Measurements from ENCODE around the gene PUDP. TPM values are rescaled to one million over a fixed set of nuclear protein-coding genes. Genes with fewer than 3 reads are reported as not detected.

PUDP gene
- total RNA-seq, 1 experiment from 2014 or later, result 4.0 TPM

DNA sequence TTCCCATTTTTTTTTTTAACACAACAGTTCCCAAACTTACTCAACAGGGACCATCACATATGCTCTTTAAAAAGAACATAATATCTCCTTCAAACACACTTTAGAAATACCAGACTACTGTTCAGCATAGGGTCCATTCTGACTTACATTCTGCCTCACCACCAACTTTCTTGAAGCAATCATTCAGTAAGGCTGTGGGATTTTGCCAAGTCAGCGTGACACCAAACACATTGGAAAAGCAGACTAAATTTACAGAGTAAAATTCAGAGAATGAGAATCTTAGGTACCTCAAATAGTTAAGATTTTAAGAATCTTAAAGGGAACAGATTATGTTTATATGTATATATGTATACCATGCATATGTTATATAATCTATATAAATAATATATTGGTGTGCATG lies 7.2 kb upstream of the PUDP start:
- H3K36me3 ChIP-seq, result no peaks in the 10 kb centered on the region

GRCh38 chrX:7154041-7154597 lies 6.2 kb upstream of the PUDP start:
- Histone ChIP-seq H3K4me3 (no peak overlapping the region), H3K27me3 (no peaks in the 10 kb centered on the region), H3K9me3 (no peaks in the 10 kb centered on the region), H3K36me3 (no peaks in the 10 kb centered on the region)
- no peak for DNase-seq

More for the DNA sequence above, 7.2 kb upstream of the PUDP start:
- no peaks in the 10 kb centered on the region for H3K9me3 ChIP-seq
- H3K4me3 ChIP-seq, result no peak overlapping the region
- no peak for DNase-seq
- no peaks in the 10 kb centered on the region for H3K27me3 ChIP-seq

DNA sequence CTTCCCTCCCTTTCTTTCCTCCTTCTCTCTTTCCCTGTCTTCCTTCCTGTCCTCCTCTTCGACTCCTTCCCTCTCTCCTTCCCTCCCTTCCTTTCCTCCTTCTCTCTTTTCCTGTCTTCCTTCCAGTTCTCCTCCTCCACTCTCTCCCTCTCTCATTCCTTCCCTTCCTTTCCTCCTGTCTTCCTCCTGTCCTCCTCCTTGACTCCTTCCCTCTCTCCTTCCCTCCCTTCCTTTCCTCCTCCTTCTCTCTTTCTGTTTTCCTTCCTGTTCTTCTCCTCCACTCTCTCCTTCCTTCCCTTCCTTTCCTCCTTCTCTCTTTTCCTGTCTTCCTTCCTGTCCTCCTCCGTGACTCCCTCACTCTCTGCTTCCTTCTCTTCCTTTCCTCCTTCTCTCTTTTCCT lies 5.3 kb upstream of the PUDP start:
- H3K4me3 ChIP-seq, result no peak overlapping the region
- no peaks in the 10 kb centered on the region for H3K36me3 ChIP-seq
- no peaks in the 10 kb centered on the region for H3K9me3 ChIP-seq
- no peaks in the 10 kb centered on the region for H3K27me3 ChIP-seq
- no peak for DNase-seq

DNA sequence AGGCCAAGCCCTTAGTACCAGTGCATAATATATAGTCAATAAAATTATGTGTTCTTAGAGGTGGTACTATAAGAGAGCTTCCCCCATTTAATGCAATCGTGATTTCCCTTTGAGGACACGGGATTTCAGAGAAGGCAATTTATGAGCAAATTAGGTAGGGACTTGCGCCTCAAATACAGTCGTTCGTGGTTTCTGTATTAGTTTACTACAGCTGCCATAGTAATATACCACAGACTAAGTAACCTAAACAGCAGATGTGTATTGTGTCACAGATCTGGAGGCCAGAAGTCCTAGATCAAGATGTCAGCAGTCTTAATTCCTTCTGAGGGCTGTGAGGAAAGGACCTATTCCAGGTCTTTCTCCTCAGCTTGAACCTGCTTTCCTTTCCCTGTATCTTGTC lies 1.5 kb upstream of the PUDP start:
- no peak for DNase-seq
- no peaks in the 10 kb centered on the region for H3K36me3 ChIP-seq
- H3K9me3 ChIP-seq, result no peaks in the 10 kb centered on the region
- H3K27me3 ChIP-seq, result no peaks in the 10 kb centered on the region
- H3K4me3 ChIP-seq, result no peak overlapping the region

- H3K9me3 ChIP-seq, result no peaks in the 10 kb centered on the region
- no peaks in the 10 kb centered on the region for H3K36me3 ChIP-seq
- H3K27me3 ChIP-seq, result no peaks in the 10 kb centered on the region
- H3K4me3 ChIP-seq, result peak within 1 kb of the TSS; percentile 87
- DNase-seq, result no peak
Measured at GRCh38 chrX:7147413-7147977, 458 bp downstream of the PUDP start, which contains the start of gene STS. STS (plus strand) TSS chrX:7147712; CDS start chrX:7253200, 105,488 bp downstream.

GRCh38 chrX:7146703-7147412 lies 1.1 kb downstream of the PUDP start:
- Histone ChIP-seq H3K4me3 (peak overlapping the region; percentile 87), H3K36me3 (no peaks in the 10 kb centered on the region), H3K9me3 (no peaks in the 10 kb centered on the region), H3K27me3 (no peaks in the 10 kb centered on the region)
- DNase-seq, result no peak

GRCh38 chrX:7146020-7146702 lies 1.8 kb downstream of the PUDP start:
- Histone ChIP-seq H3K27me3 (no peaks in the 10 kb centered on the region), H3K36me3 (no peaks in the 10 kb centered on the region), H3K4me3 (no peak overlapping the region), H3K9me3 (no peaks in the 10 kb centered on the region)
- no peak for DNase-seq

DNA sequence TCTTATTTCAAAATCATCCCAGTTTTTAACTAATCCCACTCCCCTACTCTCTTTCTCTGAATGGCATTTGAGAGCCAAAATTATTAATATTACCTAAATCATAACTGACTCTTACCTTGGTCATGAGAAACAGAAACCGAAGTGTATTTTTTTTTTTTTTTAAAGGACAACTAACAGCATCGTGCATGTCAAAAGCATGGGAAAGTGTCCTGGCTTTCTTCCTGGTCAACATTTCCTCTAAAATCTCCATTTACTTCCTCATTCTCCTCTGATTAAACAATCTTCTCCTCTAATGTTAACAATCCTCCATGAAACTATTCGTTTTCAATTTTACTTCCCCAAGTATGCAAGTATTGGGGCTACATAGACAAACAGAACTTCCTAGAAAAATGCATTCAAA lies 2.5 kb downstream of the PUDP start:
- H3K27me3 ChIP-seq, result no peaks in the 10 kb centered on the region
- no peaks in the 10 kb centered on the region for H3K9me3 ChIP-seq
- DNase-seq, result no peak
- no peak overlapping the region for H3K4me3 ChIP-seq
- no peaks in the 10 kb centered on the region; the same call in 1 of the 2 replicates for H3K36me3 ChIP-seq

DNA sequence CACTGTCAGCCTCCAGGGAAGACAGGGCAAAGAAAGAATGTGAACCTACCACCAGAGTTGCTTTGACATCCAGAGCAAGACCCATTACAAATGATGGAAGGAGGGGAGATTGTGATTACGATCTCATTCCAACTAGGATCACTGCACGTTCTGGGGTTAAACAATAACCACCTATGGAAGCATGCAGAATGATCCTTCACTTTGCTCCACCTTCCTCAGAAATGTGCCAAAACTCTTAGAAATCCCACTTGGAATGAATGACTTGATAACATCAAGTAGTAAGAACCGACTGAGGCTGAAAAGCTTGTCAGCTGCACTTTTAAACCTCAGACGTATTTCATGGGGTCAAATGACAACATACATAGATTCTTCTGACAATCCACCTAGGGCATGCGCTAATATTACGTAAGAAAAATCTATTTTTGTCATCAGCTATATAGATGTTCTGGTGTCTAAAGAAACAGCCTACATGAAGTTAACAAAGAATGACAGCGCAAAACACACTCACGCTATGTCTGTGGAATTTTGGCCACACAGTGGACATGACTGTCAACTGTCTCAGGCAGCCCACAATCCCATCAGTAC lies 3.9 kb downstream of the PUDP start:
- H3K9me3 ChIP-seq, result no peaks in the 10 kb centered on the region
- no peaks in the 10 kb centered on the region for H3K27me3 ChIP-seq
- DNase-seq, result no peak
- H3K36me3 ChIP-seq, result no peaks in the 10 kb centered on the region; the same call in 1 of the 2 replicates
- no peak overlapping the region for H3K4me3 ChIP-seq

GRCh38 chrX:7143076-7143475 lies 4.9 kb downstream of the PUDP start:
- no peaks in the 10 kb centered on the region for H3K27me3 ChIP-seq

DNA sequence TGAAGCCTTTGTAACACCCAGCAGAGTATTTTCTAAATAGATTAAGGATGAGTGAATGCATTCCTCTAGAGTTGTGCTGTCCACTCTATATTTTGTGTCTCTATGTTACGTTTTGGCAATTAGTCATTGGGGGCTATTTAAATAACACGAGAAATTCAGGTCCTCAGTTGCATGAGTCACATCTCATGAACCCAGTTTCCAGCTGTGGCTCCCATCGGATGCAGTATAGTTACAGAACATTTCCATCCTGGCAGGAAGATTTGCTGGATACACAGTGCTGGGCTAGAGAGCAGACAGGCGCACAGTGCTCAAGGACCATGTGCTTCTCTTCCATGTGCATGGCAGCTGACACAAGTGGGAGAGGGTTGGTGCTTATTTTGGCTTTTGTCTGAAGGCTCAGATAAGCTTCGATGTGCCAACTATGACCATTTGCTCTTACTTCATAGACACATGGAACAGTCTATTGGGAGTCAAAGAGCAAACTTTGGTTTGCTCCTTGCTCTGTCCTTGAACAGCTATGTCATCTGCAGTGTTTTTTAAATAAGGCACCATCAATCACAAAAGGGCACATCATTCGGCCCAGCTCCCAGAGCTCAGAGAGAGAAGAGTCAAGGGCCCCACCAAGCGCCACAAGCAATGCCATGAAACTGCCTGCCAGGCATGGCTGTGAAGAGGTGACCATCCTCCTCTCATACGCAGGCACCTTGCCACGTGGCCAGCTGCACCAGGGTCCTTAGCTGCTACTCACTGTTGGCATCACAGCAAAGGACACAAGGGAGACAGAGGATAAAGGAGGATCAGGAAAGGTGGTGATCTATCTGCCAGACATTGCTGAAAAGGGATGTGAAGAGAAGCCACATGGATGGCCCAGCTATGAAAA lies 8.5 kb downstream of the PUDP start:
- peak; percentile 73 for DNase-seq
- Histone ChIP-seq H3K9me3 (no peaks in the 10 kb centered on the region), H3K27me3 (no peaks in the 10 kb centered on the region), H3K4me3 (no peak overlapping the region), H3K36me3 (no peaks in the 10 kb centered on the region; the same call in 1 of the 2 replicates)

More at GRCh38 chrX:7143076-7143475, 4.9 kb downstream of the PUDP start:
- H3K9me3 ChIP-seq, result no peaks in the 10 kb centered on the region
- H3K4me3 ChIP-seq, result no peak overlapping the region
- no peaks in the 10 kb centered on the region; the same call in 1 of the 2 replicates for H3K36me3 ChIP-seq
- DNase-seq, result no peak

GRCh38 chrX:7134981-7135380 lies 13.0 kb downstream of the PUDP start:
- H3K4me3 ChIP-seq, result no peak overlapping the region
- no peaks in the 10 kb centered on the region for H3K27me3 ChIP-seq
- H3K9me3 ChIP-seq, result no peaks in the 10 kb centered on the region
- no peaks in the 10 kb centered on the region for H3K36me3 ChIP-seq
- DNase-seq, result no peak

DNA sequence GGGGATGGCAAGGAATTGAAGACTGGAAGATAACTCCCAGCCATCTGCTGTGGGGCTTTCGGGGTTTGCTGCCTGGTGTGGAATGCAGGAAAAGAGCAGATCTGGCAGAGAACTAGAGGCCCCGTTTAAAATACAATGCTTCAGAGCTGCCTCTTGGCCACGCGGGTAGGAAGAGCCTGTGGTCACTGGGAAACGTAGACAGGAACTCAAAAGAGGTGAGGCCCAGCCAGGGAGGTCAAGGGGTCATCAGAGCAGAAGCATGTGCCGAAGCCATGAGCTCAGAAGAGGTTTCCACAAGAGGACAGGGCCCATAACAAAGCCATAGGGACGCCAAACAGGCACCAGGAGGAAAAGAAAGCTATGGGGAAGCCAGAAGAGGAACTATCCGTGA lies 14.9 kb downstream of the PUDP start:
- DNase-seq, result peak; percentile 9
- Histone ChIP-seq H3K27me3 (no peaks in the 10 kb centered on the region), H3K36me3 (no peaks in the 10 kb centered on the region), H3K4me3 (no peak overlapping the region), H3K9me3 (no peaks in the 10 kb centered on the region)

DNA sequence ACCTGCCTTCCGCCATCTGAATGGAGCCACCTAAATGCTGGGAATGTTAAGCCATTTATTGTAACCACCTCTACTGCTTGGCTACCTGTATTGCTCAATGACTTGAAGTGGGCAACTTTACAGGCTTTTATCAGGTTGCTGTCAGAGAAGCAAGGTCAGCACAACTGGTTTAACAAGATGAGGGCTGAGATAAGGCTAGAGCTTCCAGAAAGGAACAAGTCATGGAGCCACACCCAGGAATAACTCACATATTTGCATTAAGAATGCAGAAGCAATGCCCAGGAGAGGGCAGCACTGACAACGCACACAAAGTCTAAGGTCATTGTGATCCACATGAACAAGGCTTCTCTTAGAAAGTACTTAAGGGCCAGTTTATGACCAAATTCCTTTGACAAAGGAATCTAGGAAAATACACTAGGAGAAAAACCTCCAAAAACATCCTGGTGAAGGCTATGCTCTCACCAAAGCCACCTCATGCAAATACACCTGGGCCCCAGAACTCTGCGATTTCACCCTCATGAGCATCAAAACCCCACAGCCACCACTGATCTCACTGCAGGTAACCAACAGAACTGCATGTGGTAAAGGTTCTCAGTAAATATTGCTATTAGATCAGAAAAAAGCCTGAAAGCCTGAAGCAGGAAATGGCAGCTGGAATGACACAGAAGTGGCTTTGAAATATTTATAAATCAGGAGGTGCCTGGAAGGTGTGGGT lies 15.5 kb downstream of the PUDP start:
- H3K27me3 ChIP-seq, result no peaks in the 10 kb centered on the region
- H3K4me3 ChIP-seq, result no peak overlapping the region
- DNase-seq, result peak; percentile 66
- no peaks in the 10 kb centered on the region for H3K9me3 ChIP-seq
- no peaks in the 10 kb centered on the region for H3K36me3 ChIP-seq

DNA sequence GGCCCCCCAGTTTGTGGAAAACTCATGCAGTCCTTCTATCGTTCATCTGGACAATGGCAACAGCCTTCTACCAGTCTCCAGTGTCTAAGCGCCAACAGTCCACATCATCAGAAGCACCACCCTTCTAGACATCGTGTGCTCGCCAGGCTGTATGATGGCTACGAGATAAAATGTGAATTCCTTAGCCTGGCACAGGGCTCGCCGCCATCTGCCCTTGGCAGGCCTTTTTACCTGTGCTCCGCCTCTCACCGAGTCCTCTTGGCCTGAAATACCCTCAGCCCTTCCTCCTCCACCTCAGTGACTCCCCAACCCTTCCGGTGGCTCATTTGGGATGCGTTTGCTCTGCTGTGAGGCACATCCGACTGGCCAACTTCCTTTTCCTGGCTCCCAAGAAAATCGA lies 16.3 kb downstream of the PUDP start:
- Histone ChIP-seq H3K9me3 (no peaks in the 10 kb centered on the region), H3K36me3 (no peaks in the 10 kb centered on the region), H3K4me3 (no peak overlapping the region), H3K27me3 (no peaks in the 10 kb centered on the region)
- DNase-seq, result no peak

DNA sequence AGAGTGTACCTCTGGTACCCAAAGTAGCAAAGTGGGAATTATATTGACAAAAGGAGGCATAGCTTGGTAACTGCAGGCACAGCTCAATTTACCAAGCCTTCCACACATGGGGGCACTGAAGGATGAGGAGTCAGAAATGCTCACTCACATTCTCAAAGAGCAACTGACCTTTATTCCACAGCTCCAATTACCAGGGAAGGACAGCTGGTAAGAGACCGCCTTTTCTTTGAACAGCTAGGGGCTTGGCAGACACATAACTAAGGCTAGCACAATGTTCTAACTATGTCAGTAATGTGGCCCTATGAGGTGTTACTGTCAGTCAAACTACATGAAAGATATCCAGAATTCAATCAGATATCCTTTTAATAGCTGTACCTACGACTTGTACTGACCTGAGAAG lies 20.9 kb downstream of the PUDP start:
- Histone ChIP-seq H3K9me3 (no peaks in the 10 kb centered on the region), H3K4me3 (no peak overlapping the region), H3K27me3 (no peaks in the 10 kb centered on the region), H3K36me3 (no peaks in the 10 kb centered on the region; the same call in 1 of the 2 replicates)
- no peak for DNase-seq
